ENCODE results near the gene CNBP. TPM values are rescaled to one million over a fixed set of nuclear protein-coding genes. Genes with fewer than 3 reads are reported as not detected.

CNBP gene
- total and polyA plus RNA-seq, 9 of the 15 experiments (the other 6 are each of a cell fraction or from before 2014, with no cell fraction given) = 284 to 717 (median 412) TPM

DNA sequence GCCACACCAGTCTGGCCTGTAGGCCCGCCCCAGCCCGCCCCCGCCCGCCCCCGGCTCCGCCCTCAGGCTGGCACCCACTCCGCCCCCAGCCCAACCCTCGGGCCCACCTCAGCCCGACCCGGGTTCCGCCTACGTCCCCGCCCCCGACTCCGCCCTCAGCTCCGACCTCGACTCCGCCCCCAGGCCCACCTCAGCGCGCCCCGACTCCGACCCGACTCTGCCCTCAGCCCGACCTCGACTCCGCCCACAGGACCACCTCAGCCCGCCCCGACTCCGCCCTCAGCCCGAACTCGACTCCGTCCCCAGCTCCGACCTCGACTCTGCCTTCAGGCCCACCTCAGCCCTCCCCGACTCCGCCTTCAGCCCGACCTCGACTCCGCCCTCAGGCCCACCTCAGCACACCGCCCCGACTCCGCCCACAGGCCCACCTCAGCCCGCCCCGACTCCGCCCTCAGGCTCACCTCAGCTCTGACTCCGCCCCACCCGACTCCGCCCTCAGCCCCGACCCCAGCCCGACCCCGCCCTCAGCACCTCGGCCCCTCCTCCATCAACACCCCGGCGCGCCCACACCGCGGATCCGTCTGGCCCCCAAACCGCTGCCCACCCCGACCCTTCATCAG, 61.8 kb downstream of the CNBP start, which contains the start of gene RAB43 (continued):
- no peak for TF ChIP-seq ZNF318 (IDR thresholded peaks at IDR 0.05; ENCODE audit: borderline replicate concordance in 1 of 2, low read depth in 1 of 2)
- no peak for TF ChIP-seq ELF4 (CRISPR knock-in tag; IDR thresholded peaks at IDR 0.05)
- TF ChIP-seq ZNF445 (CRISPR knock-in tag; IDR thresholded peaks at IDR 0.05; ENCODE audit: low read depth) = no peak
- TF ChIP-seq, protein P1, sequence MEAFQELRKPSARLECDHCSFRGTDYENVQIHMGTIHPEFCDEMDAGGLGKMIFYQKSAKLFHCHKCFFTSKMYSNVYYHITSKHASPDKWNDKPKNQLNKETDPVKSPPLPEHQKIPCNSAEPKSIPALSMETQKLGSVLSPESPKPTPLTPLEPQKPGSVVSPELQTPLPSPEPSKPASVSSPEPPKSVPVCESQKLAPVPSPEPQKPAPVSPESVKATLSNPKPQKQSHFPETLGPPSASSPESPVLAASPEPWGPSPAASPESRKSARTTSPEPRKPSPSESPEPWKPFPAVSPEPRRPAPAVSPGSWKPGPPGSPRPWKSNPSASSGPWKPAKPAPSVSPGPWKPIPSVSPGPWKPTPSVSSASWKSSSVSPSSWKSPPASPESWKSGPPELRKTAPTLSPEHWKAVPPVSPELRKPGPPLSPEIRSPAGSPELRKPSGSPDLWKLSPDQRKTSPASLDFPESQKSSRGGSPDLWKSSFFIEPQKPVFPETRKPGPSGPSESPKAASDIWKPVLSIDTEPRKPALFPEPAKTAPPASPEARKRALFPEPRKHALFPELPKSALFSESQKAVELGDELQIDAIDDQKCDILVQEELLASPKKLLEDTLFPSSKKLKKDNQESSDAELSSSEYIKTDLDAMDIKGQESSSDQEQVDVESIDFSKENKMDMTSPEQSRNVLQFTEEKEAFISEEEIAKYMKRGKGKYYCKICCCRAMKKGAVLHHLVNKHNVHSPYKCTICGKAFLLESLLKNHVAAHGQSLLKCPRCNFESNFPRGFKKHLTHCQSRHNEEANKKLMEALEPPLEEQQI (IDR thresholded peaks at IDR 0.05) = no peak
- TF ChIP-seq NKRF (IDR thresholded peaks at IDR 0.05; ENCODE audit: borderline replicate concordance) = no peak
- no peak for TF ChIP-seq SNIP1 (IDR thresholded peaks at IDR 0.05; ENCODE audit: low read depth)
- TF ChIP-seq LCOR (CRISPR knock-in tag; IDR thresholded peaks at IDR 0.05) = no peak
- TF ChIP-seq NR2C2 (CRISPR knock-in tag; IDR thresholded peaks at IDR 0.05) = no peak
- no peak for TF ChIP-seq NR2C2 (tag; IDR thresholded peaks at IDR 0.05)
- TF ChIP-seq, protein P2, sequence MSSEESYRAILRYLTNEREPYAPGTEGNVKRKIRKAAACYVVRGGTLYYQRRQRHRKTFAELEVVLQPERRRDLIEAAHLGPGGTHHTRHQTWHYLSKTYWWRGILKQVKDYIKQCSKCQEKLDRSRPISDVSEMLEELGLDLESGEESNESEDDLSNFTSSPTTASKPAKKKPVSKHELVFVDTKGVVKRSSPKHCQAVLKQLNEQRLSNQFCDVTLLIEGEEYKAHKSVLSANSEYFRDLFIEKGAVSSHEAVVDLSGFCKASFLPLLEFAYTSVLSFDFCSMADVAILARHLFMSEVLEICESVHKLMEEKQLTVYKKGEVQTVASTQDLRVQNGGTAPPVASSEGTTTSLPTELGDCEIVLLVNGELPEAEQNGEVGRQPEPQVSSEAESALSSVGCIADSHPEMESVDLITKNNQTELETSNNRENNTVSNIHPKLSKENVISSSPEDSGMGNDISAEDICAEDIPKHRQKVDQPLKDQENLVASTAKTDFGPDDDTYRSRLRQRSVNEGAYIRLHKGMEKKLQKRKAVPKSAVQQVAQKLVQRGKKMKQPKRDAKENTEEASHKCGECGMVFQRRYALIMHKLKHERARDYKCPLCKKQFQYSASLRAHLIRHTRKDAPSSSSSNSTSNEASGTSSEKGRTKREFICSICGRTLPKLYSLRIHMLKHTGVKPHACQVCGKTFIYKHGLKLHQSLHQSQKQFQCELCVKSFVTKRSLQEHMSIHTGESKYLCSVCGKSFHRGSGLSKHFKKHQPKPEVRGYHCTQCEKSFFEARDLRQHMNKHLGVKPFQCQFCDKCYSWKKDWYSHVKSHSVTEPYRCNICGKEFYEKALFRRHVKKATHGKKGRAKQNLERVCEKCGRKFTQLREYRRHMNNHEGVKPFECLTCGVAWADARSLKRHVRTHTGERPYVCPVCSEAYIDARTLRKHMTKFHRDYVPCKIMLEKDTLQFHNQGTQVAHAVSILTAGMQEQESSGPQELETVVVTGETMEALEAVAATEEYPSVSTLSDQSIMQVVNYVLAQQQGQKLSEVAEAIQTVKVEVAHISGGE (CRISPR knock-in tag; IDR thresholded peaks at IDR 0.05) = no peak; a peak in 1 of 6 replicates

Measured in K562 (cell line).